HL-60/S4 treated with phorbol 12-myristate 13-acetate at 8.2 ng/mL for 4 days and 3 days (cell line): ENCODE results near the gene ZFYVE28.

Experiments
- in situ Hi-C: fragments of 300-500 bp; cut with MboI; formaldehyde crosslinking; loops from 2 replicates; pipeline ENCODE4 v1.15.0; 2022; ENCODE audit warnings: low sequenced_read_pairs

ZFYVE28 gene

GRCh38 chr4:2252530-2253091 is 165.8 kb downstream of the ZFYVE28 start:
- in situ Hi-C loops = no loop called here

GRCh38 chr4:2251795-2252529 is 166.5 kb downstream of the ZFYVE28 start:
- in situ Hi-C loops = no loop called here

- in situ Hi-C loops = no loop called here
Observed at GRCh38 chr4:2251073-2251794, 167.2 kb downstream of the ZFYVE28 start.

DNA sequence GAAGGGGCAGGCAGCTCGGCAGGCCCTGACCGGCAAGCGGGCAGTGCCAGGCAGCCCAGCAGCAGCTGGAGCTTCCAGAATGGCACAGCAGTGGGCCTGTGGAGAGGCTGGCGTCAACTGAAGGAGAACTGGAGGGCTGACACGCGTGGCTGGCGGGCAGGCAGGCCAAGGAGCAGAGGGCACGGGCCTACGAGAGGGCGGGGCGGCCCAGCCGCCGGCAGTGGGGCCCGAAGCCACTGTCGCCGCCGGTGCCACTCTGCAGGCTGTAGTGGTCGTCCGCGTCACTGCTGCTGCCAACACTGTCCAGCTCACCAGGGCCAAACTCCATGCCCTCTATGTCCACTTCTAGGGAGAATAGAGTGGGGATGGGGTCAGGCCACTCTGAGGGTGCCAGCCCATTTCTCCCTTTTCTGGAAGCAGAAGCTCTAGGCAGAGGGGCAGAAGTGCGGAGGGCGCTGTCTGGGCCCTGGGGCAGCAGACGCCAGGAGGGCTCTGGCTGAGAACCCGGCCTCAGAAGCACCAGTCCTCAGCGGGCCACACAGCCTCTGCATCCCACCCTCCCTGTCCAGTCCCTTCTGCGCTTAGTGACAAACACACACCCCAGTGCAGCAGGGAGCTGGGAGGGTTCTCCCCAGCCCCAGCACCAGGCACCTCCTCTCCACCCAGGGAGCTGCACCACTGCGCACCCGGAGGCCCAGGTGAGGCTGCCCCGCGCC is 167.9 kb downstream of the ZFYVE28 start:
- in situ Hi-C loops = no loop called here

DNA sequence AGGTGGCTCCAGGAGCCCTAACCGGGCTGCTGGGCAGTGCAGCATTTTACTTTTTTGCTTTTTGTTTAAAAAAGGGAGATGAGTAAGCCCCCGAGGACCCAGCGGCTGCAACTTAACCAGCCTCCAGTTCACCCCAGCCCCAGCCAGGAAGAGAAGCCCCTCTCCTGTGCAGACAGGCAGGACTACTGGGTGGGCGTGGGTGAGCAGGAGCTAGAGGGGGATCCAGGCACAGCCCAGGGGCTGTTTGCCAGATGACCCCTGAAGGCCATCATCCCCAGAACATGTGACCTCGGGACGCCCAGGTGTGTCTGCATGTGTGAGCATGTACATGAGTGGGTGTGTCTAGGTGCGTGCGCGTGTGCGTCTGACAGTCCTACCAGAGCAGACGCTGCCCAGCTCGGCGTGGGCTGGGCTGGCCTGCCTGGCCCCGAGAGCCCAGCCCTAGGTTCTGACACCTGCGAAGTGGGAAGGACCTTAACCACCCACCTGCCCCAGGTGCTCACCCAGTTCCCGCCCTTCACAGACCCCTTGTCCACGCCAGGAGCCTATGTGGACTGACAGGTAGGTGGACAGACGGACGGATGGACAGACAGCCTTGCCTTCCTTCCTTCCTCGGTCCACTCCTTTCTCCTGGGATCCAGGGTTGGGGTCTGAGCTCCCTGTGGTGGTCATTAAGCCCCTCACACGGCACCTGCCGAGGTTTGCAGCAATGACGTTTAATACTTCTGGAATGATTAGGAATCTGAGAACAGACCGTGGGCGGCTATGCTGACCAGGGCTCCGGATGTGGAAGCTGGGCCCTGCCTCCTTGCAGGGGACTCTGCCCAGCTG is 168.7 kb downstream of the ZFYVE28 start:
- in situ Hi-C loops = no loop called here

GRCh38 chr4:2248821-2249261 is 169.6 kb downstream of the ZFYVE28 start:
- in situ Hi-C loops = no loop called here

DNA sequence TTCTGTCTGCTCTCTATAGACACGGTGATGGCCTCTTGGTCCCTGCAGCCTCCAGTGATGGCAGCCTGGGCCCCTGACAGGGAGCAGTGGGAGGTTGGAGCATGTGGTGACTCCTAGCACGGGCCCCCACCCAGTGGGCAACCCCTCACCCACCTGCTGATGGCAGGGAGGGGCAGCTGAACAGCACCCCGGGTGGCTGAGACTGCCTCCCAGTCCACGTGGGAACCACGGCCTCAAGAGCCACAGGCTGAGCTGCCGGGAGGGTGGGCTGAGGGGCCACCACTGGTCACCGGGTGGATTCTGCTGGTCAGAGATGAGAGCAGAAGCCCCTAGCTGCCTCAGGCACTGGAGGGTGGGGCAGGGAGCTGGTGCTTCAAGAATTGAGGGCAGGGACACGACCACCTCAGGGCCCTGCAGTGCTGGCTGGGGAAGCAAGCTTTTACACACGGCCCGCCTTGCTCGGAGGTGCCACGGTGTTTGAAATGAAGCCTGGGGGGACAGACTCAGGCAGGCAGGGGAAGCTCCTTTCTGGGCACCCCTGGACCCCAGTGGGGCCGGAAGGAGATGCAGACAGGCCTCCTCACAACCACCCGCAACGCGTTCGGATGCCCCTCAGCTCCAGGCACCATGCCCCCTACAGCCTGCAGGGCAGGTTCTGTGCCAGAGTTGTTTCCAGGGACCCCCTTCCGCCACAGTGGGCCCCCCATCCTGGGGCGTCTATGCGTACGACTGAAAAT is 170.2 kb downstream of the ZFYVE28 start:
- in situ Hi-C loops = no loop called here

DNA sequence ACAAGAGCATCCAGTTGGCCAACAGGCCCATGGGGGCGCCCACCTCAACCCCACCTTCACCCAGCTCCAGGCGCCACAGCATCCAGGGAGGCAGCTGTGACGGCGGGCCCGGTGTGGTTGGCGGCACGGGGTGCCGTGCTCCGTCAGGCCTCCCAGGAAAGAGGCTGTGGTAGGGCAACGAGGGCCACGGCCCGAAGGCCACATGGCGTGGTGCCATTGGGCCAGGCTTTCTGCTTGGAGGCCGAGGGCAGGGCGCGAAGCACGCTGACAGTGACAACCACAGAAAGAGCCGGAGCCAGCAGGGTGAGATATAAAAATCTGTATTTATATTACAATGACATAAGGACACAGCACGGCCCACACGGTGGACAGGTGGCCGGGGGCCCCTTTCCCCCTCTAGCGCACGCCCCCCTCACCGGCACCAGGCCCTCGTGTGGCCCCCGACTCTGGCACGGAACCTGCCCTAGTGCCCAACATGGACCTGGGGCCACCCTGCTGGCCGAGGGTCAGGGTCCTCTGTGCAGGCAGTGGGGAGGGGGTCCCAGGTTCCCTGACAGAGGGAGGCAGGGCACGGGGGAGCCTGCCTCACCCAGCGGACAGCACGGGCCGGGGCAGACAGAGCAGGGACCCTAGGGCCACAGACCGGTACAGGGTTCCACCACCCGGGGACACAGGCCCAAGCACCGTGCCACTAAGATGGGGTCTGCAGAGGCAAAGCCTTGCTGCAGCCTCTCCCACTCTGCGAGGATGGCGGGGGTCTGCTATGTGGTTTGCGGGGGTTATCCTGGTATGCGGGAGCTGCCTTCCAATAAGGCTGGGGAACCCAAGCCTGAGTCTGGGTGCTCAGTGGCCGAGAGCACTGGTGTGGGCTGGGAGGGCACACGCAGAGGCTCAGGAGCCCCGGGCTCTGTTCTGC is 171.1 kb downstream of the ZFYVE28 start:
- in situ Hi-C loops = no loop called here

GRCh38 chr4:2246384-2247127 is 171.9 kb downstream of the ZFYVE28 start:
- in situ Hi-C loops = no loop called here

- in situ Hi-C loops = no loop called here
Observed at GRCh38 chr4:2245787-2246275, 172.6 kb downstream of the ZFYVE28 start.

- in situ Hi-C loops = no loop called here
Observed at GRCh38 chr4:2245057-2245786, 173.2 kb downstream of the ZFYVE28 start.

DNA sequence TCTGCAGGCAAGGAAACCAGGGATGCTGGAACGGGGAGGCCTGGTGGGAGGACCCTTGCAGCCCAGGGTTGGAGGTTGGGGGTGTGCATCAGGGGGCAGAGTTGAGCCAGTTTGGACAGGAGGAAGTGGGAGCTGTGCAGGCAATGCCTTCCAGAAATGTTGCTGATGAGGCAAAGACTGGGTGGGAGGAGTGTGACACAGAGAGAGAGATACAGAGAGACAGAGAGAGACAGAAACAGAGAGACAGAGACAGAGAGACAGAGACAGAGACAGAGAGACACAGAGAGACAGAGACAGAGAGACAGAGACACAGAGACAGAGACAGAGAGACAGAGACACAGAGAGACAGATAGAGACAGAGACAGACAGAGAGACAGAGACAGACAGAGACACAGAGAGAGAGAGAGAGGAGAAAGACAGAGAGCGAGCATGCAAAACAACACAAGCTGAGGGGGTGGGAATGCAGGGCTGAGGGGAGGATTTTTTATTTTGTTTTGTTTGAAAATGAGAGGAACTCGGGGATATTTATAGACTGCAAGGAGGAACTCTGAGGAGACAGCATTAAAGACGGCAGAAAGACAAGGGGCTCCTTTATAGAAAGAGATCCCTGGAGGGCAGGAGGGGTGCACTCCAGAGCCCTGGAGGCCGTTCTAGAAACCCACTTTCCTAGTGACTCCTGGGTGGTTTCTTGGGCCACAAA is 174.6 kb downstream of the ZFYVE28 start:
- in situ Hi-C loops = no loop called here

GRCh38 chr4:2241410-2242353 is 176.8 kb downstream of the ZFYVE28 start, which contains the start of the genes HAUS3 and POLN:
Gene HAUS3 (minus strand): TSS chr4:2242121. CDS start chr4:2240946, 1,175 bp downstream.
Gene POLN (minus strand): TSS chr4:2242121. CDS start chr4:2229231, 12,890 bp downstream.
- in situ Hi-C loops = no loop called here

- in situ Hi-C loops = no loop called here
Observed at GRCh38 chr4:2241003-2241402, 177.4 kb downstream of the ZFYVE28 start.

GRCh38 chr4:2236944-2237666 is 181.3 kb downstream of the ZFYVE28 start:
- in situ Hi-C loops = no loop called here
